Thyroid gland (tissue), 4 donors: ENCODE measurements around the gene KIAA0930. TPM values are rescaled to one million over a fixed set of nuclear protein-coding genes. Genes with fewer than 3 reads are reported as not detected.

ENCODE experiments used
- DNase-seq, 2 donors: peaks; one replicate each; pipeline ENCODE4 v3.0.0-alpha.2; 2019
- H3K27ac ChIP-seq, 3 donors: fragments of 200-600 bp; sonication (generic); 1 replicate in 2 of 3; 2 replicates in 1 of 3; pipeline ENCODE4 v1.5.1; 2016 to 2019; ENCODE audit warnings: mild to moderate bottlenecking in 1 of 3, moderate library complexity in 1 of 3
- H3K27me3 ChIP-seq: fragments of 200-600 bp; sonication (generic); one replicate; pipeline ENCODE4 v1.5.1; 2019
- H3K36me3 ChIP-seq, 2 donors: fragments of 200-600 bp; sonication (generic); one replicate each; pipeline ENCODE4 v1.5.1; 2016 to 2019
- H3K4me1 ChIP-seq, 2 donors: fragments of 200-600 bp; sonication (generic); one replicate each; pipeline ENCODE4 v1.5.1; 2017 to 2019
- H3K4me3 ChIP-seq, 3 donors: fragments of 200-600 bp; sonication (generic); replicated peaks in 1 of 3; 1 replicate in 2 of 3; 2 replicates in 1 of 3; pipeline ENCODE4 v1.5.1; 2016; ENCODE audit warnings: mild to moderate bottlenecking in 1 of 3
- H3K9me3 ChIP-seq: fragments of 200-600 bp; sonication (generic); one replicate; pipeline ENCODE4 v1.5.1; 2017
- CTCF ChIP-seq, 6 experiments: fragments of 200-600 bp in 3 of 6; fragments of 450-650 bp in 3 of 6; sonication (generic) in 3 of 6; IDR thresholded peaks; one replicate each; pipeline ENCODE4 v1.5.1; 2016 to 2019; ENCODE audit warnings: antibody characterized with exemption in 6 of 6, mild to moderate bottlenecking in 2 of 6, inconsistent platforms in 1 of 6, moderate library complexity in 1 of 6
- POLR2A ChIP-seq, 2 donors: fragments of 450-650 bp; IDR thresholded peaks; one replicate each; pipeline ENCODE4 v1.6.1; 2017; ENCODE audit warnings: antibody characterized with exemption in 2 of 2, mild to moderate bottlenecking in 2 of 2, moderate library complexity in 1 of 2
- WGBS, 2 donors: methylation state at CpG; one replicate each; pipeline ENCODE4 v1.1.5; 2017; 5-methylcytosine and 5-hydroxymethylcytosine counted together
- intact Hi-C: fragments of 100-400 bp; cut with DNase I; formaldehyde crosslinking; loops from one replicate; pipeline ENCODE4 v1.15.1; 2023
- total RNA-seq, 4 donors: library from RNA; depleted of rRNA; stranded (reverse); fragments of >200 nt; gene quantifications; one replicate each; pipeline ENCODE4 v1.2.3, GENCODE V29; 2016

Gene KIAA0930
- total RNA-seq, 4 donors from 2014 or later, result 21.0 to 42.7 (median 25.0) TPM

GRCh38 chr22:45204819-45205218 is 35.9 kb downstream of the KIAA0930 start:
- peaks cover 0 to 9% of the 10 kb centered on the region in 2 donors for H3K36me3 ChIP-seq
- WGBS, 2 donors, result 92 to 95% methylated on average over 13 to 14 of the region's 14 CpGs
- H3K27me3 ChIP-seq, result no peaks in the 10 kb centered on the region
- peaks cover 0 to 5% of the 10 kb centered on the region in 2 donors for H3K4me1 ChIP-seq
- TF ChIP-seq CTCF (IDR thresholded peaks at IDR 0.05) (no peak), POLR2A (IDR thresholded peaks at IDR 0.05) (no peak)
- H3K4me3 ChIP-seq, result no peak overlapping the region
- no peak for DNase-seq
- intact Hi-C loops, result no loop called here
- no peak overlapping the region for H3K27ac ChIP-seq
- no peaks in the 10 kb centered on the region for H3K9me3 ChIP-seq

DNA sequence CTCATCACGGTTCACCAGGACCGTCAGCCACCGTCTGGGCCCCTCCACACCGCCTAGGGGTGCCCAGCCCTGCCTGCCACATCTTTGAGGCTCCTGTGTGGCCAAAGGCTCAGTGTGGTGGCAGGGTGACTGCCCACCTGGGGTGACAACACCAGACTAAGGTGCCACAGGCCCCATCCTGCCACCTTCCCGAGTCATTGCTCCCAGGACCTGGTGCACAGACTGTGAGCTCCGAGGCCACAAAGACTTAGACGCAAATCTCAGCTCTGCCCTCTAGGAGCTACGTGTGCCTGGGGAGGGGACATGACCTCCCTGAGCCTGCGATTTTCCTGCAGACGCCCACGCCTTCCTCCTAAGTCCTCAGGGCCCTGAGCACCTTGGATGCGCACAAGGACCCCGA is 36.5 kb downstream of the KIAA0930 start:
- WGBS, 2 donors, result 86% methylated on average over 10 of the region's 13 CpGs; no CpG with 5 or more reads in 1 of the 2 donors
- Histone ChIP-seq H3K27me3 (no peaks in the 10 kb centered on the region), H3K27ac (no peak overlapping the region), H3K36me3 (peaks cover 4 to 9% of the 10 kb centered on the region in 2 donors), H3K4me3 (no peak overlapping the region), H3K4me1 (peaks cover 0 to 5% of the 10 kb centered on the region in 2 donors), H3K9me3 (no peaks in the 10 kb centered on the region)
- no peak for DNase-seq
- TF ChIP-seq POLR2A (IDR thresholded peaks at IDR 0.05), result no peak
- no peak for TF ChIP-seq CTCF (IDR thresholded peaks at IDR 0.05)
- intact Hi-C loops, result no loop called here

GRCh38 chr22:45203150-45203951 is 37.3 kb downstream of the KIAA0930 start:
- H3K4me3 ChIP-seq, result no peak overlapping the region
- intact Hi-C loops, result no loop called here
- peaks cover 0 to 5% of the 10 kb centered on the region in 2 donors for H3K4me1 ChIP-seq
- no peak overlapping the region for H3K27ac ChIP-seq
- TF ChIP-seq POLR2A (IDR thresholded peaks at IDR 0.05) (no peak), CTCF (IDR thresholded peaks at IDR 0.05) (no peak)
- no peak for DNase-seq
- peaks cover 5 to 9% of the 10 kb centered on the region in 2 donors for H3K36me3 ChIP-seq
- H3K27me3 ChIP-seq, result no peaks in the 10 kb centered on the region
- H3K9me3 ChIP-seq, result no peaks in the 10 kb centered on the region
- 90 to 96% methylated on average over 29 to 37 of the region's 40 CpGs for WGBS, 2 donors

- Histone ChIP-seq H3K4me1 (peaks cover 0 to 5% of the 10 kb centered on the region in 2 donors), H3K27me3 (no peaks in the 10 kb centered on the region), H3K9me3 (no peaks in the 10 kb centered on the region), H3K27ac (no peak overlapping the region), H3K36me3 (peaks cover 9 to 12% of the 10 kb centered on the region in 2 donors), H3K4me3 (no peak overlapping the region)
- 92 to 100% methylated on average over 2 to 26 of the region's 36 CpGs for WGBS, 2 donors
- DNase-seq, result no peak
- TF ChIP-seq CTCF (IDR thresholded peaks at IDR 0.05), result no peak
- TF ChIP-seq POLR2A (IDR thresholded peaks at IDR 0.05), result no peak
- intact Hi-C loops, result no loop called here
These were observed 38.2 kb downstream of the KIAA0930 start for GRCh38 chr22:45202333-45203149.
